ENCODE results near the gene TPD52L2.

The TPD52L2 gene

GRCh38 chr20:63931735-63932134 is 66.7 kb downstream of the TPD52L2 start:
- DNase-seq (ENCODE audit: low read depth): no peak
- H3K4me3 ChIP-seq (ENCODE audit: low read depth, low read length): no peak overlapping the region
- TF ChIP-seq CTCF (IDR thresholded peaks at IDR 0.05; ENCODE audit: low read depth, low read length) (no peak), POLR2A (IDR thresholded peaks at IDR 0.05; ENCODE audit: extremely low read depth, insufficient read length) (no peak), MYC (IDR thresholded peaks at IDR 0.05; ENCODE audit: low read depth, low read length) (no peak), MAX (IDR thresholded peaks at IDR 0.05; ENCODE audit: low read depth, low read length) (no peak)

GRCh38 chr20:63932606-63933160 is 67.6 kb downstream of the TPD52L2 start:
- TF ChIP-seq MAX (IDR thresholded peaks at IDR 0.05; ENCODE audit: low read depth, low read length) (no peak), CTCF (IDR thresholded peaks at IDR 0.05; ENCODE audit: low read depth, low read length) (no peak), MYC (IDR thresholded peaks at IDR 0.05; ENCODE audit: low read depth, low read length) (no peak), POLR2A (IDR thresholded peaks at IDR 0.05; ENCODE audit: extremely low read depth, insufficient read length) (no peak)
- no peak overlapping the region for H3K4me3 ChIP-seq (ENCODE audit: low read depth, low read length)
- DNase-seq (ENCODE audit: low read depth): no peak

- TF ChIP-seq MAX (IDR thresholded peaks at IDR 0.05; ENCODE audit: low read depth, low read length): no peak
- TF ChIP-seq CTCF (IDR thresholded peaks at IDR 0.05; ENCODE audit: low read depth, low read length): no peak
- no peak for TF ChIP-seq POLR2A (IDR thresholded peaks at IDR 0.05; ENCODE audit: extremely low read depth, insufficient read length)
- no peak for TF ChIP-seq MYC (IDR thresholded peaks at IDR 0.05; ENCODE audit: low read depth, low read length)
- no peak overlapping the region for H3K4me3 ChIP-seq (ENCODE audit: low read depth, low read length)
- DNase-seq (ENCODE audit: low read depth): no peak
Observed at GRCh38 chr20:63933646-63934045, 68.6 kb downstream of the TPD52L2 start.

GRCh38 chr20:63934271-63935068 is 69.4 kb downstream of the TPD52L2 start:
- TF ChIP-seq CTCF (IDR thresholded peaks at IDR 0.05; ENCODE audit: low read depth, low read length): peak; percentile 37
- TF ChIP-seq POLR2A (IDR thresholded peaks at IDR 0.05; ENCODE audit: extremely low read depth, insufficient read length): no peak
- no peak for TF ChIP-seq MYC (IDR thresholded peaks at IDR 0.05; ENCODE audit: low read depth, low read length)
- no peak overlapping the region for H3K4me3 ChIP-seq (ENCODE audit: low read depth, low read length)
- DNase-seq (ENCODE audit: low read depth): no peak

GRCh38 chr20:63935447-63935846 is 70.4 kb downstream of the TPD52L2 start:
- no peak for TF ChIP-seq MAX (IDR thresholded peaks at IDR 0.05; ENCODE audit: low read depth, low read length)
- no peak for TF ChIP-seq CTCF (IDR thresholded peaks at IDR 0.05; ENCODE audit: low read depth, low read length)
- TF ChIP-seq MYC (IDR thresholded peaks at IDR 0.05; ENCODE audit: low read depth, low read length): no peak
- TF ChIP-seq POLR2A (IDR thresholded peaks at IDR 0.05; ENCODE audit: extremely low read depth, insufficient read length): no peak
- no peak for DNase-seq (ENCODE audit: low read depth)
- H3K4me3 ChIP-seq (ENCODE audit: low read depth, low read length): no peak overlapping the region
